ENCODE measurements around the gene JAM3.
A peak's percentile ranks its signal among the peaks of the same experiment; 100 is the strongest.

- TF ChIP-seq CTCF (IDR thresholded peaks at IDR 0.05): no peak
- TF ChIP-seq POLR2A (IDR thresholded peaks at IDR 0.05): peak in 1 of 2 donors; percentile 79
Observed at GRCh38 chr11:134037046-134037908, 31.6 kb upstream of the JAM3 start.
